ENCODE measurements around the gene PCDH15.
"Not testable (repeated sequence)": the region's sequence is repeated elsewhere in the genome, so short reads cannot be mapped to it uniquely, and the experiment has no call there.

The PCDH15 gene

GRCh38 chr10:54415483-54415882 lies 385.5 kb downstream of the PCDH15 start:
- no peak for DNase-seq (ENCODE audit: low read depth)
- no peak for TF ChIP-seq CTCF (IDR thresholded peaks at IDR 0.05; ENCODE audit: low read depth, low read length, missing control alignments)
- no peak overlapping the region for H3K4me3 ChIP-seq (ENCODE audit: low read depth, low read length)

GRCh38 chr10:54402576-54402975 lies 398.5 kb downstream of the PCDH15 start:
- no peak overlapping the region for H3K4me3 ChIP-seq (ENCODE audit: low read depth, low read length)
- no peak for TF ChIP-seq CTCF (IDR thresholded peaks at IDR 0.05; ENCODE audit: low read depth, low read length, missing control alignments)
- DNase-seq (ENCODE audit: low read depth), result no peak

- TF ChIP-seq CTCF (IDR thresholded peaks at IDR 0.05; ENCODE audit: low read depth, low read length, missing control alignments), result no peak
- no peak overlapping the region for H3K4me3 ChIP-seq (ENCODE audit: low read depth, low read length)
- no peak for DNase-seq (ENCODE audit: low read depth)
Measured at GRCh38 chr10:54396031-54396430, 405.0 kb downstream of the PCDH15 start.

GRCh38 chr10:54394598-54394997 lies 406.4 kb downstream of the PCDH15 start:
- not testable (repeated sequence) for H3K4me3 ChIP-seq (ENCODE audit: low read depth, low read length); DNase-seq (ENCODE audit: low read depth)

GRCh38 chr10:54372179-54372578 lies 428.9 kb downstream of the PCDH15 start:
- no peak for DNase-seq (ENCODE audit: low read depth)
- no peak for TF ChIP-seq CTCF (IDR thresholded peaks at IDR 0.05; ENCODE audit: low read depth, low read length, missing control alignments)
- H3K4me3 ChIP-seq (ENCODE audit: low read depth, low read length), result no peak overlapping the region

GRCh38 chr10:54368984-54369383 lies 432.0 kb downstream of the PCDH15 start:
- DNase-seq (ENCODE audit: low read depth), result no peak
- no peak for TF ChIP-seq CTCF (IDR thresholded peaks at IDR 0.05; ENCODE audit: low read depth, low read length, missing control alignments)
- H3K4me3 ChIP-seq (ENCODE audit: low read depth, low read length), result no peak overlapping the region

GRCh38 chr10:54363390-54363789 lies 437.6 kb downstream of the PCDH15 start:
- DNase-seq (ENCODE audit: low read depth), result no peak
- no peak for TF ChIP-seq CTCF (IDR thresholded peaks at IDR 0.05; ENCODE audit: low read depth, low read length, missing control alignments)
- no peak overlapping the region for H3K4me3 ChIP-seq (ENCODE audit: low read depth, low read length)

- H3K4me3 ChIP-seq (ENCODE audit: low read depth, low read length), result no peak overlapping the region
- no peak for DNase-seq (ENCODE audit: low read depth)
- TF ChIP-seq CTCF (IDR thresholded peaks at IDR 0.05; ENCODE audit: low read depth, low read length, missing control alignments), result no peak
Measured at GRCh38 chr10:54342058-54342457, 459.0 kb downstream of the PCDH15 start.
